22Rv1 (cell line): ENCODE data around the gene CD9.
A peak's percentile ranks its signal among the peaks of the same experiment; 100 is the strongest.

Experiments
- H3K27ac ChIP-seq: fragments of 450-650 bp; 2 replicates; pipeline ENCODE4 v1.5.1; 2017
- ZFX ChIP-seq: fragments of 450-650 bp; IDR thresholded peaks from 2 replicates; pipeline ENCODE4 v1.6.1; 2017; ENCODE audit warnings: antibody characterized with exemption, borderline replicate concordance
- TF ChIP-seq, protein P1 (sequence below): fragments of 450-650 bp; IDR thresholded peaks from 2 replicates; pipeline ENCODE4 v1.5.1; 2017; ENCODE audit warnings: mild to moderate bottlenecking

The CD9 gene

DNA sequence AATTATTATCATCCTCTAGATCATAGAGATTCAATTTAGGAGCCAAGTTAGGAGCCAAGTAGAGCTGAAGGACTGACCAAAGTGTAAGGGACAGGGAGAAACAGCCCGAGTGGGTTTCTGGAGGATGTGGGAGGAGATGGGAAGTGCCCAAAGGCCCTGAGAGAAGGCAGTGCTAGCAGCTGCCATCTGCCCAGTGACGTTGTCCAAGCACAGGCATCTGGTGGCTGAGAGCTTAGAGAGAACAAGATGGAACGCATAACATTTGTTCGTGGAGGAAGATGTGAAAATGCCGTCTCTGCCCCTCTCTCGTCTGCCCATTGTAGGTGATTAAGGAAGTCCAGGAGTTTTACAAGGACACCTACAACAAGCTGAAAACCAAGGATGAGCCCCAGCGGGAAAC, 34.7 kb downstream of the CD9 start:
- peak overlapping the region; percentile 99 for H3K27ac ChIP-seq
- TF ChIP-seq ZFX = no peak
- TF ChIP-seq, protein P1, sequence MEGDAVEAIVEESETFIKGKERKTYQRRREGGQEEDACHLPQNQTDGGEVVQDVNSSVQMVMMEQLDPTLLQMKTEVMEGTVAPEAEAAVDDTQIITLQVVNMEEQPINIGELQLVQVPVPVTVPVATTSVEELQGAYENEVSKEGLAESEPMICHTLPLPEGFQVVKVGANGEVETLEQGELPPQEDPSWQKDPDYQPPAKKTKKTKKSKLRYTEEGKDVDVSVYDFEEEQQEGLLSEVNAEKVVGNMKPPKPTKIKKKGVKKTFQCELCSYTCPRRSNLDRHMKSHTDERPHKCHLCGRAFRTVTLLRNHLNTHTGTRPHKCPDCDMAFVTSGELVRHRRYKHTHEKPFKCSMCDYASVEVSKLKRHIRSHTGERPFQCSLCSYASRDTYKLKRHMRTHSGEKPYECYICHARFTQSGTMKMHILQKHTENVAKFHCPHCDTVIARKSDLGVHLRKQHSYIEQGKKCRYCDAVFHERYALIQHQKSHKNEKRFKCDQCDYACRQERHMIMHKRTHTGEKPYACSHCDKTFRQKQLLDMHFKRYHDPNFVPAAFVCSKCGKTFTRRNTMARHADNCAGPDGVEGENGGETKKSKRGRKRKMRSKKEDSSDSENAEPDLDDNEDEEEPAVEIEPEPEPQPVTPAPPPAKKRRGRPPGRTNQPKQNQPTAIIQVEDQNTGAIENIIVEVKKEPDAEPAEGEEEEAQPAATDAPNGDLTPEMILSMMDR = no peak

DNA sequence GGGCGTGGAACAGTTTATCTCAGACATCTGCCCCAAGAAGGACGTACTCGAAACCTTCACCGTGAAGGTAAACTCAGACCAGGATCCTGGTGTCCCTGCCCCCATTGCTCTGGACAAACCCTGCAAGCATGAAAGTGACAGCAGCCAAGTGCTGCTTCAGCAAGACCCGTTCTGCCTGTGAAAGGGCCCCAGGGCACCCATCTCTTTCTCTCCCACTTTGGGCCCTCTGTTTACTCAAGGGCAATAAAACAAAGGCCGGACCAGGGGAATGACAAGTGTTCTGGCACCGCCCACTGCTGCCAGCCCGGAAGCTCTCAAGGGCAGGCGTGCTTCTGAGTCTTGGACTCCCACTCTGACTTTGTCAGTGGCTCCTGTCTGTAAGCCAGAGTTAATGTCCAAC, 35.3 kb downstream of the CD9 start:
- no peak for TF ChIP-seq ZFX
- TF ChIP-seq, protein P1 = no peak
- H3K27ac ChIP-seq = peak overlapping the region; percentile 99

DNA sequence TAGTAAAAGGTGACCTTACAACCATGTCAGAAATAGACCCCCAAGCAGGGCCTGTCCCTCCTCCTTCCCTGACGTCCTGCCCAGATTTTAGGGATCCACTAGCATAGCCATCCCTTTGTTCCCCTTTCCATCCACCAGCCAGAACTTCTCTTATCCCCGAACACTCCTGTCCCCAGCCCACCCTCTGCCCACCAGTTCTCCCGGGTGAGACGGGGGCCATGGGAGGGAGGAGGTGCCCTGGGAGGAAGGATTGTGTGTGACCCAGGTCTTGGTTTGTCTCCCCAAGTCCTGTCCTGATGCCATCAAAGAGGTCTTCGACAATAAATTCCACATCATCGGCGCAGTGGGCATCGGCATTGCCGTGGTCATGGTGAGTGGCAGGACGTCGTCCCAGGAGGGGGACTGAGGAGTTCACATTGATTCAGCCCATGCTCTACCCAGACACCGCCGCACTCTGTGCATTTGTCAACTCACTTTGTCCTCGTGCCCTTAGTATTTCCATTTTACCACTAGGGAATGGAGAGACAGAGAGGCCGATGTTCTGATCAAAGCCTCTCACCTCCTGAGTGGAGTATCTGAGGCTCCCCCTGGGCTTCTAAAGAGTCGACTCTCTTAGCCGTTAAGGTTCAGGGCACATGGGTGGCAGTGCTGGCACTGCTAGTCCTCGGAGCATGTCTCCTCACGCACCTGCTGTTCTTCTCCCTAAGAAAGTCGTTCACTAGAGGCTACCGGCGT, 35.9 kb downstream of the CD9 start:
- TF ChIP-seq, protein P1 = no peak
- no peak for TF ChIP-seq ZFX
- H3K27ac ChIP-seq = peak overlapping the region; percentile 99

DNA sequence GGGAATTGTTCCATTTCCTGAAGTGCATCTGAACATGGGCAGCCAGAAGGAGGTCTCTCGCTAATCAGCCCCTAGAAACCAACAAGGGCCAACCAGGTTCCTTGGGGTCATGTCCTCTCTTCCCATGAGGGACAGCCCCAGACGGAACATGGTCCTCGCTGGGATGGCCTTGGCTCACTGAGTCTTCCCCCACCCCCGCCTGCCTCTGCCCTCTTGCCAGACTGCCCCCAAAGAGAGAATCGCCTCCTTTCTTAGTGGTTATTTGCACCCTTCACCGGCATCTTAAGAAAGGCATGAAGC, 36.4 kb downstream of the CD9 start:
- TF ChIP-seq, protein P1 = no peak
- no peak for TF ChIP-seq ZFX
- H3K27ac ChIP-seq = peak overlapping the region; percentile 99

DNA sequence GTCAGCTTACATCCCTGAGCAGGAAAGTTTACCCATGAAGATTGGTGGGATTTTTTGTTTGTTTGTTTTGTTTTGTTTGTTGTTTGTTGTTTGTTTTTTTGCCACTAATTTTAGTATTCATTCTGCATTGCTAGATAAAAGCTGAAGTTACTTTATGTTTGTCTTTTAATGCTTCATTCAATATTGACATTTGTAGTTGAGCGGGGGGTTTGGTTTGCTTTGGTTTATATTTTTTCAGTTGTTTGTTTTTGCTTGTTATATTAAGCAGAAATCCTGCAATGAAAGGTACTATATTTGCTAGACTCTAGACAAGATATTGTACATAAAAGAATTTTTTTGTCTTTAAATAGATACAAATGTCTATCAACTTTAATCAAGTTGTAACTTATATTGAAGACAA, 37.6 kb downstream of the CD9 start:
- TF ChIP-seq ZFX = no peak
- TF ChIP-seq, protein P1 = no peak
- peak overlapping the region; percentile 99 for H3K27ac ChIP-seq

DNA sequence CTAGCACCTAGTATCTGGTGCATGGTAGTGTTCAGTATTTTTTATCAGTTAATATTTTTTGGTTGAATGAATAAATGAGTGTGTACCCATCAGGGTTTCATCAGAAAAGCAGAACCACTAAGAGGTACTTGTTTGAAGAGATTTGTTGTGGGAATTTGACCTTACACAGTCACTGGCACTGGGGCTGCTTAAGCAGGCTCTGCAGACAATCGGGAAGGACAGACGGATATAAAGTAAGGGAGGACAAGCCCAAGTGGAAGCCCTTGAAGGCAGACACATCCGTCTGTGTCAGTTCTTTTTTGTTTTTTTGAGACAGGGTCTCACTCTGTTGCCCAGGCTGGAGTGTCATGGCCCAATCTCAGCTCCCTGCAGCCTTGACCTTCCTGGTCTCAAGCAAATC, 38.7 kb downstream of the CD9 start:
- TF ChIP-seq ZFX = no peak
- TF ChIP-seq, protein P1 = no peak
- peak overlapping the region; percentile 99 for H3K27ac ChIP-seq

DNA sequence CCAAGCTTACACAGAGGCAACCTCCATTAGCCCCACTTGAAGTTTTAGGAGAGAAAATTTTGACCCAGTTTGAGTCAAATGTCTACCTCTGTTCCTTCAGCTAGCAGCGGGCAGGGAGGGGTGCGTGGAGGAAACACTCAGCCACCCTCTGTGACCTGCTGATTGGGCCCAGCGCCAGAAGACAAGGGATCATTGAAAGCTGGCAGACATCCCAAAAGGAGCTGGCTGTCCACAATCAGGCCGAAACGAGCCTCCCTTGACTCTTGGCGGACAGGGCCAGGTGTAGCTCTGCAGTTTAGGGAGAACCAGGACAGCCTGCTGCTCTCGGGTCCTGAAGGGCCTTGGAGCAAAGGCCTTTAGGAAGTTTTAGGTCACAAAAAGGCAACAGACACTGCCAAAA, 41.3 kb downstream of the CD9 start:
- H3K27ac ChIP-seq = peak overlapping the region; percentile 31
- TF ChIP-seq ZFX = no peak
- TF ChIP-seq, protein P1 = no peak
